Chondrocyte (in vitro differentiated cells): ENCODE data around the gene CAPG. TPM values are rescaled to one million over a fixed set of nuclear protein-coding genes. Genes with fewer than 3 reads are reported as not detected.

Experiments
- DNase-seq: peaks from one replicate; pipeline ENCODE4 v3.0.0; 2021; ENCODE audit warnings: mixed read lengths, low spot score
- H3K27ac Mint-ChIP-seq: one replicate; pipeline ENCODE4 v1.8.0; 2021; ENCODE audit warnings: mild to moderate bottlenecking, moderate library complexity, mixed read lengths; ENCODE audit not compliant: unreplicated experiment
- H3K27me3 Mint-ChIP-seq: 2 replicates; pipeline ENCODE4 v1.8.0; 2021; ENCODE audit warnings: low read depth, mixed read lengths
- H3K36me3 Mint-ChIP-seq: 2 replicates; pipeline ENCODE4 v1.8.0; 2021; ENCODE audit warnings: low read depth, mixed read lengths
- H3K4me1 Mint-ChIP-seq: 2 replicates; pipeline ENCODE4 v1.8.0; 2021; ENCODE audit warnings: low read depth, mild to moderate bottlenecking, mixed read lengths
- H3K4me3 Mint-ChIP-seq: one replicate; pipeline ENCODE4 v1.8.0; 2021; ENCODE audit warnings: mild to moderate bottlenecking, moderate library complexity, mixed read lengths; ENCODE audit not compliant: unreplicated experiment
- H3K9me3 Mint-ChIP-seq: 2 replicates; pipeline ENCODE4 v1.8.0; 2021; ENCODE audit warnings: low read depth, mixed read lengths
- CTCF ChIP-seq: fragments of 200-600 bp; sonication (generic); IDR thresholded peaks from 2 replicates; pipeline ENCODE4 v1.5.0; 2021; ENCODE audit warnings: antibody characterized with exemption, mild to moderate bottlenecking, moderate library complexity
- total RNA-seq: library from RNA; stranded (reverse); gene quantifications from 3 replicates; pipeline ENCODE4 v1.2.1, GENCODE V29; 2021

The CAPG gene
- total RNA-seq, 1 donor from 2014 or later = 76.5 TPM

DNA sequence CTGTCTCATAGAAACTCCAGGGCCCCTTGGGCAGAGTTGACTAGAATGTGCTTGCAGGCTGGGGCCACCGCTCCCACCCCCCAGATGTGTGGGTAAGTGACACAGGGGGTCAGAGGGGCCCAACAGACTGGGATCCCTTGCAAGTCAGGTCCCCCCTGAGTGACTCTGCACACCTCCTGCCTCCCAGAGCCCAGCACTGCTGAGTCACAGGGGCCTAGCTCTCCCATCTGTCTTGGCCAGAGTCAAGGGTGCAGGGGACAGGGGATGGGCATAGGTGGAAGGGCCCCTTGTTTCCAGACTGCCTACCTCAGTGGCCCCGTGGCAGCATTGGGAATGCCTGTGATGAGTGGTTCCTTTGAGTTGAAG, 19.7 kb upstream of the CAPG start:
- TF ChIP-seq CTCF = no peak
- H3K27ac Mint-ChIP-seq = no peak overlapping the region

DNA sequence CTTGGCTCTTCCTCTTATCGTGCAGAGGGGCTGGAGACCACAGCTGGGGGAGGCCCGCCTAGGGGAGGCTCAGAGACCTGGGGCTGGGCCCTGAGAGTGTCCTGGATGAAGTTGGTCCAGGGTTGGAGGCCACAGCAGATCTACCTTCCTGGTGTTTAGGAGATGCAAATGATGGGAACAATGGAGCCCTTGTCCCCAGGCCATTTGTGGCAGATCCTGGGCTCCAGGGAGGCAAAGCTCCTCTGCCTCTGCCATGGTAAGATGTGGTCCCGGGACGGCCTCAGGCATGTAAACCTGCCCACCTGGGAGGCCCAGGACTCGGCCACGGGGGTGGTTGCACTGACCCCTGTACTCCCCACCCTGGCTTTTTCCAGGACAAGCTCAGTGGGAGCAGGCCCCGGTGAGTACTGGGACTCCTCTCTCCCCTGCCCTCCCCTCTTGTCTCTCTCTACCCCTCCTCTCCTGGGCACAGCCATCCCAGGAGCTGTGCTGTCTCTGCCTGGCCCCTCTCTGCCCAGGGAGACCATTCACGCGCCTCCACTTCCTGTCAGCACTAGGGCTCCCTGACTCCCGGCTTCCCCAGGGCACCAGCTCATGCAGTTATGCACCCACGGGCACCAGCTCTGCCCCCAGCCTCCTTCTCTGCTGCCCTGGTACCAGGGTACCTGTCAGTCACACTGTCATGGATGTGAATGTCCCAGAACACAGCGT, 19.2 kb upstream of the CAPG start:
- Mint-ChIP-seq H3K27me3 (no peaks in the 10 kb centered on the region), H3K9me3 (no peaks in the 10 kb centered on the region), H3K27ac (no peak overlapping the region), H3K36me3 (no peaks in the 10 kb centered on the region), H3K4me1 (peaks cover 14% of the 10 kb centered on the region), H3K4me3 (no peak overlapping the region)
- no peak for TF ChIP-seq CTCF
- no peak for DNase-seq

More for the DNA sequence above, 19.7 kb upstream of the CAPG start:
- no peak overlapping the region for H3K4me3 Mint-ChIP-seq
- H3K36me3 Mint-ChIP-seq = no peaks in the 10 kb centered on the region
- peaks cover 14% of the 10 kb centered on the region for H3K4me1 Mint-ChIP-seq
- H3K27me3 Mint-ChIP-seq = no peaks in the 10 kb centered on the region
- no peaks in the 10 kb centered on the region for H3K9me3 Mint-ChIP-seq
- DNase-seq = no peak

GRCh38 chr2:85428343-85428881, 18.2 kb upstream of the CAPG start:
- Mint-ChIP-seq H3K27ac (no peak overlapping the region), H3K9me3 (no peaks in the 10 kb centered on the region), H3K4me1 (peaks cover 6% of the 10 kb centered on the region), H3K4me3 (no peak overlapping the region), H3K27me3 (no peaks in the 10 kb centered on the region), H3K36me3 (no peaks in the 10 kb centered on the region)
- DNase-seq = no peak
- no peak for TF ChIP-seq CTCF

DNA sequence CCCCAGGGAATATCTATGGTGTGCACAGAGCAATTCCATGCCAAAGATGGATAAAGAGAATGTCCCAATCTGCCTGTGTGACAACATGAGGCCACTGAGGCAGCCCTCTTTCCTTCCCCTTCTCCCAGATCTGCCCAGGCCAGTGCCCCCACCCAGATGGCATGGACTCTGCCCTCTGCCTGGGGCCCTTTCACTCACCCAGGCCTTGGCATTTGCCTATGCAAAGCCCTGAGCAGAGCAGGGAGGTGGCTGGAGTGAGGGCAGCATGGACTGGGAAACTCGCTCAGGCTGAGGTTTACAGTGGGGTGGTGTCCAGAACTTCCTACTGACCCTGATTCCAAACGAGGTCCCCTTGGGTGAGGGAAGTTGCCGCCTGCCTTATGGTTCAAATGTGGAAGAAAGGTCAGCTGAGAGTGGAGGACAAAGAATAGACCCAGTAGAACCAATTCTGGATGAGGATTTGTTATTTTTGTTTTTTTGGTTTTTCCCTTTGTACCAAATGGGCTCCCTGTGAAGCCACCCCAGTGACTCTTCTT, 17.2 kb upstream of the CAPG start:
- H3K27me3 Mint-ChIP-seq = no peaks in the 10 kb centered on the region
- TF ChIP-seq CTCF = no peak
- H3K36me3 Mint-ChIP-seq = no peaks in the 10 kb centered on the region
- no peak for DNase-seq
- no peak overlapping the region for H3K4me3 Mint-ChIP-seq
- H3K9me3 Mint-ChIP-seq = no peaks in the 10 kb centered on the region
- H3K4me1 Mint-ChIP-seq = no peaks in the 10 kb centered on the region
- no peak overlapping the region for H3K27ac Mint-ChIP-seq

- Mint-ChIP-seq H3K4me3 (no peak overlapping the region), H3K9me3 (no peaks in the 10 kb centered on the region), H3K27me3 (no peaks in the 10 kb centered on the region), H3K36me3 (no peaks in the 10 kb centered on the region), H3K4me1 (peaks cover 10% of the 10 kb centered on the region), H3K27ac (no peak overlapping the region)
- no peak for TF ChIP-seq CTCF
- DNase-seq = no peak
Measured at GRCh38 chr2:85425588-85425987, 15.4 kb upstream of the CAPG start.
